ENCODE measurements around the gene PTPN7.
"Not testable (repeated sequence)": the region's sequence is repeated elsewhere in the genome, so short reads cannot be mapped to it uniquely, and the experiment has no call there.

Gene PTPN7

DNA sequence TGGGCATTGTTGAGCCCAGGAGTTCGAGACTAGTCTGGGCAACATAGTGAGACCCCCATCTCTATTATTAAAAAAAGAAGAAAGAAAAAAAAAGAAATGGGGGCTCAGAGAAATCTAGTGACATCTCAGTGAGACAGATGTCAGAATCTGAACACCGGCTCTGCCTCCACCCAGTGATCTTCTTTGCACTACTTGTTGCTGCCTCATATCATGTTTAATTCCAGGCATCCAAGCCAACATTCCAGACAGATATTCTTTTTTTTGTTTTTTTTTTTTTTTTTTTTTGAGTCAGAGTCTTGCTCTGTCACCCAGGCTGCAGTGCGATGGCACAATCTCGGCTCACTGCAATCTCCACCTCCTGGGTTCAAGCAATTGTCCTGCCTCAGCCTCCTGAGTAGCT is 10.8 kb downstream of the PTPN7 start:
- DNase-seq: no peak

DNA sequence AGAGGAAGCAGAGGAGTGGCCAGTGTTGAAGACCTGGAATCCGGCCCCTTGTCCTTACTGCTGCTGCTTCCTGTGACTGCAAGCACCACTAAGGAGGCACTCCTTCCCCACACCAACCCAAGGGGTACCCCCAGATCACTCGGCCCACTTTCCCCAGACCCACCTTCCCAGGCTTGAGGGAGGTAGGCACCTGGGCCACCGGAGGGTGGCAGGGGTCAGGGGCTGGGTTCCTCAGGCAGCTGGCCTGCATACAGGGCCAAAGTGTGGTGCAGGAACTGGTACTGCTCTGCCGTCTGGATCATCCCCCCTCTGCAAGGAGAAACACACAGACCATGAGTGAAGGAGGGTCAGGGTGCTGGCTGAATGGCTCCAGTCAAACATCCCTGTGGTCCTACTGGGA is 12.0 kb downstream of the PTPN7 start:
- no peak for DNase-seq

DNA sequence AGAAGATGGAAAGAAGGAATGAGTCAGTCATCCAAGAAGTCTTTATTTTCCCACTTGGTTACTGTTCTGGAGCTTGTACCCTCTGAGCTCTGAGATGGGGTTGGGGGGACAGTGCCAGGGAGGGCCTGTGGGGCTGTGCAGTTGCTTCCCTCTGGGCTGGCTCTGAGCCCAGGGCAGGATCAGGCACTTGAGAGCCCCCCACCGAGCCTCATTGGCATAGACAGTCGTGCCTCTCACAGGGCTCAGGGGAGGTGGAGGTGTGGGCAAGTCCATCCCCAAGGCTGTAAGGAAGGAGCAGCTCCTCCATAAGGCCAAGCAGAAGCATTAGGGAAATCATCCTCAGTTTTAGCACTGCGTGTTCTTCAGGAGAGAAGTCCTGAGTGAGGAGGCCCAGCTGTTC is 13.4 kb downstream of the PTPN7 start:
- no peak for DNase-seq

DNA sequence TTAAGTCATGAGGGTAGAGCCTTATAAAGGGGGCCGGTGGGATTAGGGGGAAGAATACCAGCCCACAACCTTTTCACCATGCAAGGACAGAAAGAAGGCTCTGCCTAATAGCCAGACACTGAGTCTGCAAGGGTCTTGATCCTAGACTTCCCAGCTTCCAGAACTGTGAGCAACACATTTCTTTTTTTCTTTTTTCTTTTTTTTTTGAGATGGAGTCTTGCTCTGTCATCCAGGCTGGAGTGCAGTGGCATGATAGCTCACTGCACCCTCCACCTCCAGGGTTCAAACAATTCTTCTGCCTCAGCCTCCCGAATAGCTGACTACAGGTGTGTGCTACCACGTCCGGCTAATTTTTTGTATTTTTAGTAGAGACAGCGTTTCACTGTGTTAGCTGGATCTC is 14.1 kb downstream of the PTPN7 start:
- peak; percentile 10 for DNase-seq

DNA sequence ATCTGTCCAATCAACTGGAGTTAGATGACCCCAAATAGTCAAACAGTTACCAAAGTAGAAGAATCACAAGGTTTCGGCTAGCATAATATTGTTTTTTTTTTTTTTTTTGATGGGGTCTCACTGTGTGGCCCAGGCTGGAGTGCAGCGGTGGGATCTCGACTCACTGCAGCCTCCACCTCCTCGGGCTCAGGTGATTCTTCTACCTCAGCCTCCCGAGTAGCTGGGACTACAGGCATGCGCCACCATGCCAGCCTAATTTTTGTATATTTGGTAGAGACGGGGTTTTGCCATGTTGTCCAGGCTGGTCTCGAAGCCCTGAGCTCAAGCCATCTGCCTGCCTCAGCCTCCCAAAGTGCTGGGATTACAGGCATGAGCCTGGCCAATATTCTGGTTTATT is 14.7 kb downstream of the PTPN7 start:
- DNase-seq: peak; percentile 8

DNA sequence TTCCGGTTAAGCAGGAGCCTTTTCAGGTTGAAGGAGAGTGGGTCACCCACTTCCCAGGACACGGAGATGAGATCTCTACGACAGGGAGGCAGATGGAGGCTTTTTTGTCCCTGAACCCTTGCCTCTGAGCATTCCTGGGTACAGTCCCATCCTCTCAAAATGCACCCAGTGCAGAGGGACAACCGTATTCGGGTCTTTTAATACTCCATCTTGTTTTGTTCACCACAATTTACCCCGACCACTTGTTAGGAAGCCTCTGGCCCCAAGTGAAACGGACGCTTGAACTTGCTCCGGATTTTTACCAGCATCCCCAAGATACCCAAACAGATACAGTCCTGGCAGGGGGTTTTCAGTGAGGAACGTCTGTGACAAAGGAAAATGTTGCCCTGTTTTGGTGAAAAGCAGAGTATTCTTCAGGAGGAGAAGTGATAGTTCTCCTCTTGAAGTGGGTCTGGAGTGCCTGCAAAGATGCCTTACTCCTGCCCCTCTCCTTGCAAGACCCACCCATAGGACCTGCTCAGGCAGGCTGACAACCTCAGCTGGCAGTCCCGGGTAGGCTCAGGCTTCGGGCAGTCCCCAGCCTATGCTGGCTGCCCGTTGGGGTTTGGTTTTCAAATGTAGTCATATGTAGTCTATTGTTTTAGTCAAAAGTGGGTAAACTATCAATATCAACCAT is 15.2 kb downstream of the PTPN7 start:
- peak; percentile 46 for DNase-seq

DNA sequence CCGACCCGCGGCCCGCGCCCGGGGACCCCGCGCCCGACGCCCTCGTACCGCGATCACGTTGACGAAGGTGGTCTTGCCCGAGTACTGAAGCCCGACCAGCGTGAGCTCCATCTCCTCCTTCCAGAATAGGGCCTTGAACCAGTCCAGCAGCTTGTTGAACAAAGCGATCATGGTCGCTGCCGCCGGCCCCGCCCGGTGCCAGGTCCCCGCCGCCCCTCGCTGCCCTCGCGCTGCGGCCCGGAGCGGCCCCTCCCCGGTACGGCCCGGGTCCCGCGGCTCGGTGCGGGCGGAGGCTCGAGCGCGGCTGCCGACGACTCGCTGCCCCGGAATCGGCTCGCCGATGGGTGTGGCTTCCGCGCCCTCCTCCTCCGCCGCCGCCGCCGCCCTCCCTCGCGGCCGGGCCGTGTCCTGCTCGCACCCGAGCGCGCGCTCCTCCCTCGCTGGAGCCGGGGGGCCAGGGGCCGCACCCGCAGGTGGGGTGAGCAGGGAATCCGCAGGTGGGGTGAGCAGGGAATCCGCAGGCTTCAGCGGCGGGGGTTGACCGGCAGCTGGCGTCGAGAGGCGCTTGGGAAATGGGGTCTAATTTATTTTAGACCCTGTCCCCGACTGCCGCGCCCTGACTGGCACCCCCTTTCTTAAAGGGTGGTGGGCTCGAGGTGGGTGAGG is 15.9 kb downstream of the PTPN7 start, which contains the start of gene ARL8A:
ARL8A (minus strand) TSS at position 336 of the 666 bp plus-strand sequence; CDS start at position 171, 165 bp downstream.
- peak; percentile 72 for DNase-seq

DNA sequence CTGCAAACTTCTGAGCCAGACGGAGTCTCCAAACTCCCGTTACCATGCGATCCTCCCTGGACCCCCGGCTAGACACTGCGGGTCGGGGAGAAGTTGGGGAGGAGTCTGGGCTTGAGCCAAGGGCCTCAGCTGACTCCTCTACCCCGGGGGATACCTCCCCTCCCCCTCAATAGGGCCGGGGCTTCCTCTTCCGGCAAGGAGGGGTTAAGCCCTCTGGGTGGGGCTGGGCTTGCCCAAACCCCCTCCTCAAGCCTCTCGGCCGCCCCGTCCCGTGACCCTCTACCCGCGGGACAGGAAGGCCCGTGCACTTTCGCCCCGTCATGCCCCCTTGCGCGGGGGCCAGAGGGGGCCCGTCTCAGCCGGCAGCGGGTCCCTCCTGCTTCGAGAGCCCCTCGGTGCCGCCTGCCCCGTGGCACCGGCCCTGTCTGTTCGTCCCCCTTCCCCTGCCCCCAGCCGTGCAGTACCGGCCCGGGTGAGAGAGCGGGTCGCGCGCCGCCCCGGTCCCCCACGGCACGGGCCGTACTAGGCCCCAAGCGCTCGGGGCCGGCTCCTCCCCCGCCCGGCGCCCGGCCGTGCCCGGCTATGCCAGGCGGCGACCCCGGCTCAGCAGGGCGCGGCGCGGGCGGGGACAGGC is 16.5 kb downstream of the PTPN7 start:
- DNase-seq: peak; percentile 39

DNA sequence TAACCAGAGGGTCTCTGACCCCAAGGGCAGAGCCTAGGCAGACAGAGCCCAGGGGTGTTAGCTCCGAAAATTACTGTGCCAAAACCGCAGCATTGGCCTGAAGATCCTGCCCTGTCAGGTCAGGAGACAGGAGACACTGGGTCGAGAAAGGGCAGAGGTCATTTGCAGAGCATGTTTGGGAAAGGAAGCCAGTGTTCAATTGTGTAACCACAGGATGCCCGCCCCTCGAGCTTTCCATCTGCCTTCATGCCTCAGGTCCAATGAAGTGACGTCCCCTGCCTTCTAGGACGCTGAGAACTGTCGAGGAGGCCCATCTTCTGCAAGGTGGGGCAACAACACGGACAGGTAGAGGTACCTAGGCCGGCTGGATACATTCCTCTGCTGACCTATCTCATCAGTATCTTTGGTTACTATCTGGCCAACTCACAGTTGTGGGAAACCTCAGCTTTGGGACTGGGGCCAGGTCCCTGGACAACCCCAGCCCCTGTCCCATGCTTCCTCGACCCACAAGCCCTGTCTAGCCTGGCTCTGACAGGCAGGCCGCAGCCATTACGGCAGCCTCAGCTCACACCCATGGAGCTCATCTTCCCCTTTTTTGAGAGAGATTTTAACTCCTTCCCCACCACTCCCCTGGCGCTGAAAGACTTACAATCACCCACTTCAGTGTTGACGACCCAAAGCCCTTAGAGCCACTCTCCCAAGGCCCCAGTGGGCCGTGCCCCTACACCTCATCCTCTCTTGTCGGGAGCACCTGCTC is 17.2 kb downstream of the PTPN7 start:
- peak; percentile 30 for DNase-seq

DNA sequence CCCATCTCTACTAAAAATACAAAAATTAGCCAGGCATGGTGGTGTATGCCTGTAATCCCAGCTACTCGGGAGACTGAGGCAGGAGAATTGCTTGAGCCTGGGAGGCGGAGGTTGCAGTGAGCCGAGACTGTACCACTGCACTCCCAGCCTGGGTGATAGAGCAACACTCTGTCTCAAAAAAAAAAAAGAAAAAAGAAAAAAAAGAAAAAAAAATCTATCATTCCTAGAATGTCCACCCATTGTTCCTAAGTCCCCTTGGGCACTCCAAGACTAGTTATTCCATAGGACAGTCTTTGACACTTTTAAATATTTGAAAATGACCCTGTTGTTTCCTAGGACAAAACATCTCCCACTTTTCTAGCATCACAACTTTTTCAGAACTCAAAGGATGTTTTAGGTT is 18.9 kb downstream of the PTPN7 start:
- DNase-seq: not testable (repeated sequence)

DNA sequence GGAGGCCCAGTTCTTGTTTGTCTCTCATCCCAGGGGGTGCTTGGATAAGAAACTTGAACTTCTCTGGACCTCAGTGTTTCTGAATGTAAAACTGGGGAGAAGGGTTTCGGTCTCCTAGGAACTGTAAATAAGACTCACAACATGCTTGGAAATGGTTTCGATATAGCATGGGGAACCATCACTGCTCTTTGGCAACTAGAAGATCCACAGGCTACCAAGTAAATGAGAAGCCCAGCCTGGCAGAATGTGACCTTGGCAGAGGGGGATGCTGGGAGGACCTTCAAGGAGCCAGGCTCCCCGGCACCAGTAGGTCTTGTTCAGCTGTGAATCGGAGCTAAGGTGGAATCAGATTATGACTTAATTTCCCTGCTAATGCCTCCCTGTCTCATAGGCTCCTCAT is 19.6 kb downstream of the PTPN7 start:
- no peak for DNase-seq

DNA sequence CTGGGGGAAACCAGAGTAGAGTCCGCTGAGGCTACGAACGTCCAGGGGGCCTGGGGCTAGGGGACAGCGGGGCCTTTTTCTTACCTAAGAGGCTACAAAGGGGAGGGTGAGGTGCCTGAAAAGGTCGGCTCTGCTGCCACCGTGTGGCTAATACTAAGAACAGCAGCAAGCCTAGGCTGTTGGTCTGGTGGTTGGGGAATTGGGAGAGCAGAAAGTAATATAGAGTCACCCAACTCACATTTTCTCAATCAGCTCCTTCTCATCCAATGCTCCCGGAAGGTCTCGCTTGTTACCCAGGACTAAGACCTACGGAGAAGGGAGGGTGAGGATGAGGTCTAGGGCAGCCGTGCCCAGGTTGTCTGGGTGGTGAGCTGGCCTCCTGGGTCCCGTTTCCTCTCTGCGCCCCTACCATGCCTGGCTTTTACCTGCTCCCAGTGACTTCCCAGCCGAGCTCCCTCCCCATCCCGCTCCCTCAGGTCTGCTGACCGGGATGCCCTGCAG is 25.1 kb downstream of the PTPN7 start:
- peak; percentile 68 for DNase-seq

DNA sequence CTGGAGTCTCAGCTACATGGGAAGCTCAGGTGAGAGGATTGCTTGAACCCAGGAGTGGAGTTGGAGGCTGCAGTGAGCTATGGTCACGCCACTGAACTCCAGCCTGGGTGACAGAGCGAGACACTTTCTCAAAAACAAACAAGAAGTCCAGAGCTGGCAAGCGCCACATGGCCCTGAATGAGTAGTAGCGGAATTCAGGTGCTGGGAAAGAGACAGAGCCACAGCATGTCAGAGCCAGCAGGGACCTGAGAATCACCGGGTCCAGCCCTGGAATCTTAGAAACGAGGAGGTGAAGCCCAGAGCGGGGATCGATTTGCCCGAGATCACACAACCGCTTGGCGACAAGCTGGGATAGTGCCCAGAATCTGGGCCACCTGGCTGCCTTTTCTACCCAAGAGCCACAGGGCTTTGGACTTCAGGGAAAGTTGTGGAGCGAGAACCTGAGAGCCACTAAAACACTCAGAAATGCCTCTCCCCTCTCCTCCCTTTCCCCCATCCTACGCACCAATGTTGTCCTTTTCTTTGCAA is 25.7 kb downstream of the PTPN7 start:
- DNase-seq: no peak

DNA sequence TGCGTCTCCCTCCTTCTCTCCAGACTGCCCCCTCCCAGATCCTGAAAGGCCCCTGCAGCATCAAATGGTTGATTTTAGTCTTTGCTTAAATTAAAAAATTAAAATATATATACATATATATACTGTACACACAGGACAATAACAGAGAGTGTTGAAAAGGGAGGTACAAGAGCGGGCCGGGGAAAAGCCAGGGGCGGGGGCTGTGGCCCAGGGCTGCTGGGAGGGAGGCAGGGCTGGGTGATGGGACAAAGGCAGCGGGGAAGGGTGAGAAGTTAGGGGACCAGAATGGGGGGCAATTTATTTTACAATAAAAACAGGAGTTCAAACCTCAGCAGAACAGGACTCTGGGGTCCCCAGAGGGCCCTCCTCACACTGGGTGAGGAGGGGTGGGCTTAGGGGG is 26.4 kb downstream of the PTPN7 start:
- no peak for DNase-seq

DNA sequence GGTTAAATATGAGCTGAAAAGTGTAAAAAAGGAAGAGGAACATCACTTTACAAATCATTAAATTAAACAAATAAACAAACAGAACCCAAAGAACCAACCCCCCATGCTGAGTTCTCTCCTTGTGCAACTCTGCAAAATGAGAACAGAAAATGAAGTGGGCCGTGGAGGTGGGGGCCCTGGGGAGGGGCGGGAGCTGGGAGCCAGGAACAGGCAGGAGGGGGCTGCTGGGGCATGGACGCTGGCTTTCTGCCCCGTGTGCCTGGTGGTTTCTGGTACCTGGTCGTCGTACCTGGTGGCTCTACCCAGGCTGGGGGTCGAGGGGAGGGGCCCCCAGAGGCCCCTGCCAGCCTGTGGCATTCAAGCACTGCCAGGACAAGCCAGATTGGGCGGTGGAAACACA is 26.9 kb downstream of the PTPN7 start:
- DNase-seq: no peak

DNA sequence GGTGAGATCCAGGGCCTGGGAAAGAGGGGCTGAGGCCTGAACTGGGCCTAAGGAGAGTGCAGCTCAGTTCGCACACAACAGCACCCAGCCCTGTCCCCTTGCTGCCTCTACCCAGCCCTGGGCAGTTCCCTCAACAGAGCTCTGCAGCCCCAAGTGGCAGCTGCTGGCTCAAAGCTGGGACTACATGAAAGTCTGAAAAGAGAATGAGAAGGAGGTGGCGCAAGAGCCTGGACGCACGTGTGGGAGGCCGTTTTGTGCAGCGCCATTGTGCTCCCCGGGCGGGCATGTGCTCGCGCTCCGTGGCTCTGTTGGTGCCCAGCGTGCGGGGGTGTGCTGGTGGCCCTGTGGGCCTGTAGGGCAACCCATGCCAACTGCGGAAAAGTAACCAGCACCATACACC is 27.4 kb downstream of the PTPN7 start:
- no peak for DNase-seq

DNA sequence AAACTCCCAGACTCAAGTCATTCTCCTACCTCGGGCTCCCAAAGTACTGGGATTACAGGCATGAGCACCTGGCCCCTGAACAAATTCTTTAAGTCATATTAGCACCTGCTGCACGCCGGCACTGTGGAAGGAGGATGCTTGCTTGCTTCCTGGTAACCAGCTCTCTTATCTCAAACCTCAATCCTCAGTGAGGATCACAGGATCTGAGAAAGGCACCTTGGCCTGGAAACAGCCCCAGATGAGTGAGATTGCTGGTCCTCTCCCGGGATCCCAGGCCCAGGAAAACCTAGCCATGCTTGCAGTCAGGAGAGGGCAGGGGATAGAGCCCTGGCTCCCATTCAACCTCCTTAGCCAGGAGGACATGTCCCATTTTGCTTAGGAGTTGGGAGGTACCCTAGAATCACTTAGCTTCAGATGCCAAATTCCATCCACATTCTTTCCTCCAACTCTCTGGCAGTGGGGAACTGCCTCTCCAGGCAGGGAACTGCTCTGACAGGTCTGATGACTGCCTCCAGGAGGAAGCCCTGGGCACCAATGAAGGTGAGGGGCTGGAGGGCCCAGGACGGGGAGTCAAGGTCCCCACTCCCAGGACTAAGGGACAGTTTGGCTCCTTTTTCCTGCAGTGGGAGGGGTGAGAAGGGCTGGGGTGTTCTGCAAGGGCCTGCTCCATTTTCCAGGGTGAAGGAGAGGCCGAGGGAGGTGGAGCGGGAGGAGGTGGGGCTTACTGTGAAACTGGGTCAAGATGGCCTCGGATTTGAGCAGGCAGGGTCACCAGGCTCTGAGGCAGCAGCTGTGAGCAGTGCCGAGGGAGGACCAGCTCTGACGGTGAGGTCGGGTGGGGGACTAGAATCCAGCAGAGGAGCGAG is 28.2 kb downstream of the PTPN7 start:
- no peak for DNase-seq

DNA sequence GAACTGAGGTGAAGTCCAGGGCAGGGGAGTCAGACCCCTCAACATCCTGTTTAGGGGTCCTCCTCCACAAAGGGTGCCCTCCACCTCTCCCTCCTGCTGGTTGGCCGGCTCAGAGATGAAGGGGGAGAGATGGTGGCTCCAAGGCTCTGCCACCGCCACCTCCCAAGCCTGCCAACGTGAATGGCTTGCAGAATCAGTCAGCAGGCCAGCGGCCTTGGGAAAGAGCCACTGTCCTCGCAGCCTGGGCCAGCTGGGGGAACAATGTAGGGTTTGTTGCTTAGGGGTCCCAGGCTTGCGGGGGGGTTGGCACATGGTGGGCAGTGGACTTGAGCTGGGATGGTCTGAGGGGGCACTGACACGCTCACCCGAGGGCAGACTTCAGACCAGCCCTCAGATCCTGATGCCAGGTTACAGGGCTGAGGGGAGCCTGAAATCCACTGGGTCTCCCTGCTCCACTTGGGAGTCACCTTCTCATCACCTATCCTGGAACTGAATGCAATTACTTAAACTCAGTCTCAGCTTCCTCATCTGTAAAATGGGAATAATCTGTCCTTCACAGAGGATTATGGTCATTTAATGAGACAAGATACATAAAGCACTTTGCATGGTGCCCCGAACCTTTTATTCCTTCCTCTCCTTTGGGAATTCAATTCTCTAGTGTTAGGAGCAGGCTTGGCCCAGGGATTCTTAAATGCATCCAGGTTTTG is 29.4 kb downstream of the PTPN7 start:
- no peak for DNase-seq

DNA sequence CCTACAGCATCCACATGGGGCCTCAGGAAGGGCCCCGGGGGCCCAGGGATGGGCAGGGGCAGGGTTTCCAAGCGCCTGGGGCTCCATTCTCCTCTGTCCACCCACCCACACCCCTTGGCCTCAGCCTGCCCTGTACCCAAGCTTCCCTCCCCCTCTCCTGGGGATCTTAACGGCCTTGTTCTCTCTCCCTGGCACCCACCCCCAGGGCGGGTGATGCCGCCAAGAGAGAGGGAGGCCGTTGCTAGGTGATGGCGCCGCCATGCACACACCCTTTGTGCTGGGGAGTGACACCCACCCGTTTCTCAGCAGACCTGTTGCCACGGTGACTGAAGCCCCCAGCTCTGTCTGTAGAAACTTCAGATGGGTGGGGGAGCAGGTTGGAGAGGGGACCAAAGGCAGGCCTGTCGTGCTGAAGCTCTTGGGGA is 30.1 kb downstream of the PTPN7 start:
- DNase-seq: no peak

DNA sequence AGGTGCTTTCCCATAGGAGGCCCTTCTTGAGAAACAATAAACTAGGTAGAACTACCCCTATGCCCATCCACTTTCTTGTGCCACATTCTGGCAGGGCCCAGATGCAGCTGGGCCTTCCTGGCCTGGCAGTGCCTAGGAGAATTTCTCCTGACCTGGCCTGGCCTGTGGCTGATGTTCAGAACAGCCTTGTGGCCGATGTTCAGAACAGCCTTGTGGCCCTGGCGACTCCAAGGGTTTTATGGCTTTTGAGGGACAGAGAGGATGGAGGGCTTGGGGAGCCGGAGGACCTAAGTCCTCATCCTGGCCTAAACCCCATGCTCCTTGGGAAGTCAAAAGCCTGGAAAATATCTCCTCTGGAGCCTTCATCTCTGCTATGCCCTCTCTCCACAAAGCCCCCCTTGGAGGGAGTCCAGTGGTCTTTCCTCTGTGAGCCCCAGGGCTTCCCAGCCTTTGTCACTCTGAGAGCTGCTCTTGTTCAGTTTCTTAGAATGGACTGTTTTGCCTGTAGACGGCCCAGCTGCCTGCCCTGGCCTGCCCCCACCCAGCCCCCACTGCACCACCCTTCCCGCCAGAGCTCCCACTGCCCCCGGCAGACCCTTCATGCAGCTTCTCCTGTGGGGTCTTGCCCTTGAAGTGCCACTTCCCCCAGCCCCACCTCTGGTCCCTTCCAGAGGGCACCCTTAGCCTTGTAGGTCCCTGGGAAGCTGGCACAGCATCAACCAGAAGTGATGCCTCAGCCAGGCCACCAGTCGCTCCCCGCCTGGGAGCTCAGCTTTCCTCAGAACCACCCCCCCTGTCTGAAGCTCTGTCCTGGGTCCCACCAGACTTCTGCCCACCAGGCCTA is 30.7 kb downstream of the PTPN7 start:
- no peak for DNase-seq
